Stimulated activated CD4-positive, alpha-beta T cell treated with anti-CD3 and anti-CD28 coated beads, TNF-alpha, amount 100 ng/mL, for 24 hours (primary cell): ENCODE data around the gene MPND.

Experiments
- DNase-seq, 3 experiments: peaks; one replicate each; pipeline ENCODE4 v3.0.0-alpha.2; 2020; ENCODE audit warnings: low read depth in 3 of 3

MPND gene

DNA sequence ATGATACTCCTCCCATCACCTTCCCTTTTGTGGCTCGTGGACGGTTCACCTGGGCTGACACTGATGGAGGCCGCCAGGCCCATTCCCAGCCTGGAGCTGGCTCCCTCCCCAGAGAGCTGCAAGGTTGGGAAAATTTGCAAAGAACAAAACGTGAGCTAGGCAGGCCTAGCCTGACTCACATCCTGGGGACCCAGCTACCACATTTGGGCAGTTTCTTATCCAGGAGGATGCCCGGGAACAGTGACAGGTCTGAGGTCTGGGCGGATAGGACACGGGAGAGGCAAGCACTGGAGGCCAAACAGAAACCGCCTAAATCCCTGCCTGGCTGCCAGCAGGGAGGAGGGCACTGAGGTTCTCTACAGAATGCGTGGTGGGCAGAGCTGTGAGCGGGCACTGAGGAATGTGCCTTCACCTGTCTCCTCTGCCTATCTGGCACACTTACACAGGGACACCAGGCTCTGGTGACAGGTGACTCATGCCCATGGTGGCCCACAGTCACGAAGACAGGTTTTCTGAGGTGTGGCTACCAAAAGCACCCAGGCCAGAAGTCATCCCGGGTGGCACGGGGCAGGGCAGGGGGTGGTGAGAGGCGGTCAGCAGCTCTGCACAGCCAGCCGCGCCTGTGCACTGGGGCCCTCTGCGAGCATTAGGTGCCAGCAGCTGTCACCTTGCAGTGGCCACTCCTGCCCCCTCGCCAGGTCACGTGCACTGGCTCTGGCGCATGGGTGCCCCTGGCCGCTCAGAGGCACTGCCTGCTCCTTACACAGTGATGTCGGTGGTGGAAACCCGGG, 33.8 kb downstream of the MPND start:
- no peak for DNase-seq

DNA sequence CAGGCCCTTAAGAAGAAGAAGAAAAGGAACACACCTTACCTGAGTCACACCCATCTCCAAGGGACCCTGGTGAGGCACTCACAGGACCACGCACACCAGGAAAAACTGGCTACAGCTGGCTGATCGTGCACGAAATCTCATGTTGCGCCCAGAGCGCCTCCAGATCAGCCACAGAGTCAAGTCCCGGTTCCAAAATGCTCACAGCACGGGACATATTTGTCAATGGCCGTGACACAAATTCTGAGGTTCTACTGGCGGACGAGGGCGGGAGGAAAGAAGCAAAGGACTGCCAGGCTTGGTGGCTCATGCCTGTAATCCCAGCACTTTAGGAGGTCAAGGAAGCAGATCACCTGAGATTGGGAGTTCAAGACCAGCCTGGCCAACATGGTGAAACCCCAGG, 35.5 kb downstream of the MPND start:
- DNase-seq: no peak

DNA sequence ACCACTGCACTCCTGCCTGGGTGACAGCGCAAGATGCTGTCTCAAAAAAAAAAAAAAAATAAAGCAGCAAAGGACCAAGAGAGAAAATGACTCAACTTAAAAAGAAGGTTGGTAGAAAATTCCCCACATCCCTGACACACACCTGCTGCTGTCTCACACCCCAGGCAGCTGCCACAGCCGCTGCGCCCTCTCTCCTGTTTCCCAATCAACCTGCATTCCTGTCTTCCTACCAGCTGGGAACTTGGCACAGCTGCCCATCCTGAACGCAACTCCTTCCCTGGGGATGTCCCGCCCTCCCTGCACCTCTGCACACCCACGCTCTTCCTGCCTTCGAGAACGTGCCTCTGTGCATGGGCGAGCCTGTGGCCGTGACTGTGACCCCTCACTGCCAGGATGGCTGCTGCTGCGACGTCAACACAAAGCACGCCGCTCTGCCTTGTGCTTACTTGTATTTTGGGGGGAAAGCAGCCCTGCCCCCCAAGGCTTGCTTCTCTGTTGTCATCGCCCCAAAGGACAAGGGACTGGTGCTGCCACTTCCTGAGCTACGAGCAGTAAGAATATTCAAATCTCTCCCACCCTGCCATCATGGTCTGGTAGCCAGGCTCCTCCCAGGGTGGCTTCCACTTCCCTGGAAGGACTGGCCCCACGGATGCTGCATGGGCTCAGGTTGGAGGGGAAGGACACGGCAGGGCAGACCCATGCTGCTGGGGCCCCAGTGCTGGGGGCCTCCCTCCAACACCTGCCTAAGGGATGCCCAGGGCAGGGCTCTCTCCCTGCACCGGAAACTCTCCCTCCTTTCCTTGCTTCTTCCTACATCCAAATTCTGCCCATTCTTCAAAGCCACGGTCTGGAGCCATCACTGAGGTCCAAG, 36.3 kb downstream of the MPND start:
- DNase-seq: peak in 1 of 3 experiments; percentile 46

DNA sequence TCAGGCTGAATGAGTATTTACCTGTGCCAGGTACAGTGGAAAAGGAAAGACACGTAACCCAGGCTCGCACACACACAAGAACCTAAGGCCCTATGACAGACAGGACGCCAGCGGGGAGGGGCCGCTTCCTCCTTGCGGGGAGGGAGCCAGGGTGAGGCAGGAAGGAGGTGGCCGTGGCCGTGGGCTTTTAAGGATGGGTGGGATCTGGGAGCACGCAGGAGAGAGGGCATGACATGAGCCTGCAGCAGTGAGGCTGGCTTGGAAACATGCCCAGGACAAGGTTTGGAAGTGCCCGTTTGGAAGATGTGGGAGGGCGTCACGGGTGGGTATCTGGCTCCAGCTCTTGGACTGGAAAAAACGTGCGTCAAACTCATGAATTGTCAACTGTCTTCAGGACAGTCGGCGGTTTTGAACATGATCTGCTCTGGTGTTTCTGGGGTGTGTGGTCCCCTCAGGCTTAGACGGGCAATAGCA, 36.9 kb downstream of the MPND start:
- DNase-seq: peak in 2 of 3 experiments; percentile 16 to 44

DNA sequence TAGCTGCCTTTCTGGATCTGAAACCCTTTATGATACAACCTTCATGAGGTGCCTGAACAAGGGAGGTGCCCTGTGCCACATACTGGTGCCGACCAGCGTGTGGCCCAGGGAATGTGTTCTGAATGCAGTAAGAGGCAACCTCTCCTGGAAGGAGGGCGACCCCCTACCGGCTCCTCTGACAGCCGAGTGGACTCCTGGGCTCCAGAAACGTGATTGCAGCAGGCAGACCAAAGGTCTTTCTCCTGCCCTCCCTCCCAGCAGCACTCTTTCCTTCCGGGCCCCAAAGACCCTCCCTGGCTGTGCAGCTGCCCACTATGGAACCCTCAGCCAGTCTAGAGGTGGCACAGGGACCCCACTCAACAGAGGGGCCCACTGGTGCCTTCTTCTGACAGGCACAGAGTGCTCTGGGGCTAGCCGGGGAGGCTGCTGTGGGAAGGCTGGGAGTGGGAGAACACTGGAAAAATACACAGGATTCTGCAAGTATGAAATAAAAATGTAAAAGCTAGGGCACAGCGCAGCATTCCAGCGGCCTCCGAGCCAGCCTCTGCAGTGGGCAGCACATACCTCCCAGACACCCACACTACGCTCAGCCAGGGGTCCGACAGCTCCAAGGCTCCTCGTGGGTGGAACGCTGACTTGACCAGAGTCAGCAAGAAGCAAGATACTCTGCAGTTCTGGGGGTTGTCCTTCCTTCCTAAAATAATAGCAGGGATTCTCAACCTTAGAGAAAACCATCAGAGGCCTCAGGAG, 42.1 kb downstream of the MPND start:
- no peak for DNase-seq

DNA sequence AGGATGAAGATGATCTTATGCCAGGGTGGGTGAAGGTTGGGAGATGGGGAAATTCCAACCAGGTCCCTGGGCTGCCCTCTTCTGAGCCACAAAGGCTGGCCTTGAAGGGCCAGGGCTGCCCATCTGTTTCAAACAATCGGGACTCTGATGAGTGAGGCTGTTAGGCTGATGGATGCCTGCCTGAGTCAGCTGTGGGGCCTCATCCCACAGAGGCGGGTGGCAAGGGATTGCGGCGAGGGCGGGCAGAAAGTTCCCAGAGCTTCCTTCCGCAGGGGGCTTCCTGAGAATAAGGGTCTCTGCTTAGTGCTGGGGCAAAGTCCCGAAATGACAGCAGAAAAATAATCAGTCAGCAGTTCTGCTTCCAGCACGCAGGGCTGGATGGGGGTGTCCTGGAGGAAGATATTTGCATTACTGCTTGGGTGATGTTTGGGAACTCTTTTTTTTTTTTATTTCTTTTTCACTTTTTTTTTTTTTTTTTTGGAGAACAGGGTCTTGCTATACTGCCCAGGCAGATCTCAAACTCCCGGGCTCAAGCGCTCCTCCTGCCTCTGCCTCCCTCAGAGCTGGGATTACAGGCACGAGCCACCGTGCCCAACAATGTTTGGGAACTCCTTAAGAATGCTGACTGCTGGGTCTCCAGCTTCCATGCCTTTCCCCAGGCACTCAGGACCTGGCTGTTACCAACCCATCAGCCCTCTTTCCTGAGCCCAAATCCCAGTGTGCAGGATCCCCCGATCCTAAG, 42.9 kb downstream of the MPND start:
- no peak for DNase-seq

DNA sequence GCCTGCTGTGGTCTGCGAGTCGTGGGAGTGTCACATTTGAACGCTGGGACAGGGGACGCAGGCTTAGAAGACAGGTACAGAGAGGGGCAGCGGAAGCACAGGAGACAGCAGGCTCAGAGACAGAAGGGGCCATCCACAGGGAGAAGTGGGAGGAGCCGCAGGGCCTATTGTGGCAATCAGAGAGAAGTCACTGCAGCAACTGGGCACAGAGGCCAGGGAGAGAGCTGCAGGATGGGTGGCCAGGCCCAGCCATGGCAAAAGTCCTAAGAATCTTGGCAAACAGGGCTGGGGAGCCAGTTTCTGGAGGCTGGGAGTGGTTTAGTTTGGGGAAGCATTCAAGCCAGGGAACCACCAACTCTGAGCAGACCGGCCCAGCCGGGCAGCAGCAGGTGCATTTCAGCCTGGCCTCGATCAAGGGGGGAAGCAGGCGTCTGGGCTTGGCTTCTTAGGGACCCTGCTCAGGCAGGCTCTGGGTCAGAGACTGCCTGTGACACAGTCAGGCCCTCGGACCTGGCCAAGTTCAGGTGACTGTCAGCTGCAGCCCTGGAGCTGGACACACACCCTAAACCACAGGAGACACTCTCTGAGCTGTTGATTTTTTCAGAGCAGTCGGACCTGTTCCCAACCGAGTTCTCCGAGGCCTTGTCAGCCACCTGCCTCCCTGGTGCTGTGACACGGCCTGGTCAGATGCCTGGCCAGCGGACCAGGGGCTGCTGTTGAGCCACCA, 45.1 kb downstream of the MPND start:
- no peak for DNase-seq

DNA sequence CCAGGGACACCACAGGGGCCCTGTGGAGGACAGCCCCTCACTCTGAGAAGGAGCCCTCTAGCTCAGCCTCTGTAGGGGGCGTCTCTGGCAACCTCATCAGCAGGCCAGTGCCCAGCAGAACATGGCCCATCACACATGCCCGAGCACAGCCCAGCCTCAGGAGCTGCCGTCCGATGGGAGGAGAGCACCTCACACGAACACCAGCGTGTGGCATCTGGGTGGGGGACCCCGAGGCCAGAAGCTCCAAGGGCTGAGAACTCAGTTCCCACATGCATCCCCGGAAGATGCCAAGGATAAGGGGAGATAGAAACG, 45.7 kb downstream of the MPND start:
- no peak for DNase-seq

DNA sequence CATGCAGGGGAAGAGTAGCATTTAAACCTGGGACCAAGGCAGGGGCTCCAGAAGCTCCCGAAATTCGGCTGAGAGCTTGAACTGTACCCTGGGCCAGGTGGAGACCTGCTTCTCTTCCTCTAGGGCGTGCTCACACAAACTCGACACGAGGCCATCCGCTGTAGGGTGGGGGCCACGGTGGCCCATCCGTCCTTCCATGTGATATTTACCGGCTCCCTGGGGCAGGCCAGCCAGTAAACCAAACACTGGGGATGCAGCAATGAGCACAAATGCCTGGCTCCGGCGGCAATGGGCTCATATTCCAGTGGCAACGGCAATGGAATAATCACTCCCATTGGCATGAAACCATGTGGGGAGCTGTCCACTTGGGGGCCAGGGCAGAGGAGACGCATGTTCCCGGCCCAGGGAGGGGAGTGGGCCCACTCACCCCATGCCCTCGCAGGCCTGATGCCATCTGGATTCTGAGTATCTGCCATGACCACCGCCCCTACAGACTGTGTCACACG, 46.2 kb downstream of the MPND start:
- no peak for DNase-seq

DNA sequence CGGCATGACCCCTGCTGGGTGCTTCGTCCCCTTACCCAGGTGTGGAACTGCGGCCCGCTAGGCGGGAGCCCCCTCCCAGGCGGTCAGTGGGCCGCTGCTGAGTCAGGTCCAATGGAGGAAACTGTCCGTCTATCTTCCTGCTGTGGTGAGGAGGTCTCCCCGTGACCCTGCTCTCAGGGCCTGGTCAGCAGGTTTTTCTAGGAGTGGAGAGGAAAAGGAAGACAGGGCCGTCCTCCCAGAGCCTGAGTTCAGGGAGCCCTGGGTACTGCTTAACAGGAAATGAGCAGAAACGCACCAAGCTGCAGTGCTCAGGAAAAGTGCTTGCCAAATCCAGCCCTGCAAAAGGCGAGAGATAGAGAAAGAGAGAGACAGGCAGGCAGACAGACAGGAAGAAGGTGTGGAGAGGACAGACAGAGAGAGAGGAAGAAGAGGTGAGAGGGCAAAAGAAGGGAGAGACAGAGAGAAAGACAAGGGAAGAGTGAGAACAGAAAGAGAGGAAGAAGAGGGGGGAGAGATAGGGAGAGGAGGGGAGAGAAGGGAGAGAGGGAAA, 46.7 kb downstream of the MPND start:
- no peak for DNase-seq

DNA sequence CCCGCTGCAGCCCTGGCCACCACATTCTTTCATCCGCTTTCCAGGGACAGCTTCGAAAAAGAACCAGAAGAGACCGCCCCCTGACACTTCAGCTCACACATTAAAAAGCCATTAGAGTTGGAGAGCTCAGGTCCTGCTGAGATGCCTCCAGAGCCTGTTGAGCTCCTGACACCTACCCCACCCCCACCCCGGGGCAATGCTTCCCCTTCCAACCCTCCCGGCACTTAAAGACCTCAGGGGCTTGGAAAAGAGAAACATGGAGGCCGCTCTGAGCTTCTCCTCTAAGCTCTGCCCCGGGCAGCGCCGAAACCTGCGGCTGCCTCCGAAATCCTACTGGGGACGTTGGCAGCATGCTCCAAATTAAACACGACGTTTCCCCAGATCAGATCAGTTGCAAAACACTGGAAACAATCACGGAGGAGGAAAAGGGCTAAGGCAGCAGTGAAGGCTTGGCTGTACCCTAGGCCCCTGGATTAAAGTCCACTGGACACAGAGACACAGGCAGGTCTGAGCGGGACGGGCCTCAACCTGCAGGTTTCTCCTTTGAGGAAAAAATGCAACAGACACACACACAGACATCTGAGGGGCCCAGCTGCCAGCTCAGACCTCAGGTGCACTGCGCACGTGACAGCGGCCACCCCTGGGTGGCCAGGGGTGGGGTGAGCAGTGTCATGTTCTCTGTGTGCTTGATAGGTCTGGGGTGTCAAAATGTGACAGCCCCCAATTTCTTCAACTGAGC, 47.4 kb downstream of the MPND start:
- DNase-seq: no peak

DNA sequence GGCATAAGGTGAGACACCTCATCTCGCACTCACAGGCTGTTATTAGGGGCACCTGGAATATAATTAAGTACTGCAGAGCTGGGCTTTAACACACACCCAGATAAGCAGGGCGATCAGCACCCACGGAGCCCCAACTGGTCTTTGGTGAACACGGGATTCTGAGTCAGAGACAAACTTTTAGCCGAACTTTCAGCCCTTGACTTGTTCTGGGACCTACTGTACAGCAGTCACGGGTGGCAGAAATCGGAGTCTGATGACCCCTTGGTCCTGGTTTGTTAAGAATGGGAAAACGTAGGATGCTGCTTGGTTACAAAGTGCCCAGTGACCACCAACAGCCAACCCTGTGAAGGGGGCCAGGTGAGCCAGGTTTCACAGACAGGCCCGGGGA, 47.9 kb downstream of the MPND start:
- no peak for DNase-seq

DNA sequence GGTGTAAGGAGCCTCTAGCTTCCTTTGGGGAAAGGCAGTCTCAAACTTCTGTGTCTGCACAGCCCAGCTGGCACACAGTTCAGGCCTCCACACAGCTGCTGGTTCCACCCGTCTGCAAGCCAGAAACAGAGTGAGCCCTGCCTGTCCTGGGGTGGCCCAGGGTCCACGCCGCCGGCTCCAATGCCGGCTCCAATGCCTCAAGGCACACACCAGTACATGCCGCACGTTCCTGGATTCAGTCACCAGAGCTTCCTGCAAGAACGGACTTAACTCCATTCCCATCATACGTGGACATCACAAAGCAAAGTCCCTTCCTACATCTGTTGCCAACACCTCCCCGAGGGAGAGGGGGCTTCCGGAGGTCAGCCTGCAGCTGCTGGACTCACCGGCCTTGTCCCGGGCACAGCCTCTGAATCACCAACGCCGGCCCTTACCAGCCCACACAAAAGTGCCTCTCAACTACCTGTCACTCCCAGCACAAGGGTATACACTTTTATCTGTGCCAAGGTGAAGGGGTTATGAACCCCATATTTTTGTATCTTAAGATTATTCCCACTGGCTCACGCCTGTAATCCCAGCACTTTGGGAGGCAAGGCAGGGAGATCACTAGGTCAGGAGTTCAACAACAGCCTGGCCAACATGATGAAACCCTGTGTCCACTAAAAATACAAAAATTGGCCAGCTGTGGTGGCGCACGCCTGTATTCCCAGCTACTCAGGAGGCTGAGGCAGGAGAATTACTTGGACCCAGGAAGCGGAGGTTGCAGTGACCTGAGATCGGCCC, 48.5 kb downstream of the MPND start:
- DNase-seq: no peak

DNA sequence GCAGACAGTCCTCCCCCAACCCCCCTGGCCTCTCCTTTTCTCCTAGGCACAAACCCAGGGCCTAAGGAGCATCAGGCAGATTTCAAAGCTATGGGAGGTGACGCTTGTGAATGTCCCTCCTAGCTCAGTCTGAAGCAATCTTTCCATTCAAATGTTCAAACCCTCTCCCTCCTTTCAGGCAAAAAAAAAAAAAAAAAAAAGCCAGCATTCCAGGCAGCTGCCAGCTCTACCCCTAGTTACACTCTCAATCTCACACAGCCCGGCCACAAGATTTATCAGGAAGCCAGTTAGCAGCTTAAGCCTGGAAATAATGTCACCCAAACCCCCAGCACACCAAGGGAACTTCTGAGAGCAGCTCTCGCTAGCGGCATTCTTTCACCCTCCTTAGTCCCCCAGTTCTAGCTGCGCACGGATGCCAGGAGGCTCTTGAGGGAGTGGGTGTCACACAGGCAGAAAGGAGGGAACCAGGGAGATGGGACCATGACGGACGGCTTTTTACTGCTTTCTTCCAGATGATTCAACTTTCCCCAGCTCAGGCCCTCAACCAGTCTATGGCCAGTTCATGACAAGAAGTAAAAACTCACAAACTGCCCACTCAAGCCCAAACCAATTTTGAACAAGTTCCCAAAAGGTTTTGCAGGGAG, 50.7 kb downstream of the MPND start:
- DNase-seq: no peak

DNA sequence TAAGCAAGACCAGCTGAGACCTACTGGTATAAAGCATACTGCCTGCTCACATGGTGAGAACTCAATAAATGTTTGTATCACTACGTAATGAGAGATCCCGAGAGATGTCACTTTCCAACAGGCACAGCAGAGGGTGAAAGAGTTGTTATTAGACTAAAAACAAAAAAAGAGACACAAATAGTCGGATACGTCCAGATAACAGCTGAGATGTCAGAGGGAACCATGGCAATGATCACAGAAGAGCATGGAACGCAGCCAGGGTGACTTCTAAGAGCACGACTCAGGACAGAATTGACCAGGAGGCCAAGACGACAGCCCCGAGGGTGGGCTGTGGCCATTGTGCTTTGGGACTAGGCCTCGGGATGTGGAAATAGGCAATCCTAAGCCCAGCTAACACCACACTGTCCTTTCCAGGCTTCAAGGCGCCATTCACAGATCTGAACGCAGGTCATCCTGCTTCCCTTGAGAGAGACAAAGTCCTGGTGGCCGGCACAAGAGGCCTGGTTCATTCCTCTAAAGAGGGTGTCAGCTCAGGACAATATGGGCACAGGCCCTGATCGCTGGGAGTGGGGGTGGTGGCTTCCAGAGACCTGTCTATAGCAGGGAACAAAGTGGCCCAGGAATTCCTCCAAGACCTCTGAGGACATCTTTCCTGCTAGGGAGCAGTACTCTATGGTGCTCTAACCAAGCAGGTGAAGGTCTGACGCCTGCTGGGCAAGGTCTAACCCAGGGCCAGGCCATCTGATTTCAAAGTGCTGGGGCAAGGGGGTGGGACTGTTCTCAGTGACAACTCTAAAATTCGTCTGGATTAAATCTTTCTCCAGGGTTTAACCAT, 53.8 kb downstream of the MPND start:
- DNase-seq: no peak

DNA sequence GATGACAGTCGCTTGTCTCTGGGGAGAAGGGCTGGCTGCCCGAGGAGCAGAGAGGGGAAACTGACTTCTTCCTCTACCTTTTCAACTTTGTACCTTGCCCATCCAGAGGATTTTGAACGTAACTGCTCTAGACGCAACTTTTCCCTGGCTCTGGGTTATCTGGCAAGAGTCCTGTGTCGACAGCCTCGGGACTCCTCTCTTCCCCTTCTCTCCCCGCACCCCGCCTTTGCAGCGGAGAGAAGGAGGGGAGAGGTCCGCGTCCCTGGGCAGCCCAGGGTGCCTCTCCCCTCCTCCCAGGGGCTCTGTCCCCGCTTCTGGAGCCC, 56.4 kb downstream of the MPND start:
- DNase-seq: peak in 1 of 3 experiments; percentile 6

DNA sequence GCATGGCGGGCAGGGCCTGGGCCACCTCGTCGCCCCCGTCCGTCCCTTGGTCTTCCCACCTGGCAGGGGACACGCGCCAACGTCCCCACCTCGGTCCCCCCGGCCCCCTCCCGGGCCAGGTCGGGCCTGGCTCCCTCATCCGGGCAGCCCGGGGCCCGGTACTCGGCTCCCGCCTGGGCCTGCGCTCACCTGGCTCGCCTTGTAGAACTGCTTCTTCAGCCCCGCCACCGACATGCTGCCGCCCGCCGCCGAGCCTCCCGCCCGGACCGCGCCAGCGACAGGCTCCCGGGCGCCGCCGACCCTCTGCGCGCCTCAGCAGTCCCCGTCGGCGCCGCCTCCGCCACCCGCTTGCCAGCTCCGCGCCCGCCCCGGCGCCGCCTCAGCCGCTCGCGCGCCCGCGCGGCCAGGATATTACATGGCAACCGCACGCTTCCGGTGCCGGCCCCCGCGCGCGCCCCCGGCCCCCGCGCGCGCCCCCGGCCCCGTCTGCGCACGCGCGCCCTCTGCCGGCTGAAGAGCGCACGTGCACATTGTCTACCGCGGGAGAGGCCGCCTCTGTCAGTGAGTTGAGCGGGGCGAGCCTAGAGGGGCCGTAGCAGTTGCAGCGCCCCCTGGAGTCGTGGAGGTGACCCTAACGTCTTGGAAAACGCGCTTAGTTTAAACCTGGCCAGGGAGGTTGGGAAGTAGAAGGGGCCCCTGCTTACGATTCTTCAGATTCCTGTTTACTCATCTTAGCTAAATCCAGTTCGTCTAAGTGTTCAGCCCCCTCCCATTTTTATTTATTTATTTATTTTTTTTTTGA, 57.0 kb downstream of the MPND start, which contains the start of gene SH3GL1:
Gene SH3GL1 (minus strand): TSS at position 413 of the 802 bp plus-strand sequence. CDS start 179 bp downstream, at position 234.
- peak; percentile 89 to 90 (median 89) for DNase-seq
